ENCODE results near the gene TOR1AIP2. TPM values are rescaled to one million over a fixed set of nuclear protein-coding genes. Genes with fewer than 3 reads are reported as not detected.

TOR1AIP2 gene
- total RNA-seq, 1 experiment from 2014 or later = 121 TPM

DNA sequence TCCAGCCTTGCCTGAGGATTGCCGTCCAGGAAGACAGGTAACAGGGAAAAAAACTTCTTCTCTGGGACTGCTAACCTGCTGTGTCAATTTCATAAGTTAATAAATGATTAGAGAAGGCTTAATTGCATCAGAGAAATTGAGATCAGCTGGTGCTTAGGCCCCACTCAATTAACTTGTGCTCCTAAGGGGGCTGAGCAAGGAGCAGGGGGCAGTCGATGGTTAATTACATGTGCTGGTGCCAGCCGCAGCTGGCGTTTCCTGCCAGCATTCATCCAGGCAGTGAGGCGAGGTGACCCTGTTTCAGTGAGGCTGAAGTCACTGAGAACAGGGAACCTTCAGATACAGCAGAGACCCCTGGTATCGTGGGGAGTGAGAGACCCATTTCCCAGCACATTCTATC, 74.5 kb downstream of the TOR1AIP2 start:
- BruUV-seq (replicated peaks) = no TSS peak
- H3K27me3 Mint-ChIP-seq (ENCODE audit: unreplicated experiment) = peaks cover 87% of the 10 kb centered on the region
- TF ChIP-seq, protein P1, sequence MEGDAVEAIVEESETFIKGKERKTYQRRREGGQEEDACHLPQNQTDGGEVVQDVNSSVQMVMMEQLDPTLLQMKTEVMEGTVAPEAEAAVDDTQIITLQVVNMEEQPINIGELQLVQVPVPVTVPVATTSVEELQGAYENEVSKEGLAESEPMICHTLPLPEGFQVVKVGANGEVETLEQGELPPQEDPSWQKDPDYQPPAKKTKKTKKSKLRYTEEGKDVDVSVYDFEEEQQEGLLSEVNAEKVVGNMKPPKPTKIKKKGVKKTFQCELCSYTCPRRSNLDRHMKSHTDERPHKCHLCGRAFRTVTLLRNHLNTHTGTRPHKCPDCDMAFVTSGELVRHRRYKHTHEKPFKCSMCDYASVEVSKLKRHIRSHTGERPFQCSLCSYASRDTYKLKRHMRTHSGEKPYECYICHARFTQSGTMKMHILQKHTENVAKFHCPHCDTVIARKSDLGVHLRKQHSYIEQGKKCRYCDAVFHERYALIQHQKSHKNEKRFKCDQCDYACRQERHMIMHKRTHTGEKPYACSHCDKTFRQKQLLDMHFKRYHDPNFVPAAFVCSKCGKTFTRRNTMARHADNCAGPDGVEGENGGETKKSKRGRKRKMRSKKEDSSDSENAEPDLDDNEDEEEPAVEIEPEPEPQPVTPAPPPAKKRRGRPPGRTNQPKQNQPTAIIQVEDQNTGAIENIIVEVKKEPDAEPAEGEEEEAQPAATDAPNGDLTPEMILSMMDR (IDR thresholded peaks at IDR 0.05; ENCODE audit: unreplicated experiment) = no peak
- no peak overlapping the region for H3K4me3 Mint-ChIP-seq (ENCODE audit: low read depth, unreplicated experiment)
- CTCF ChIA-PET = interaction anchor here (1.0 to 1.4 kb wide), 2 partner anchors 12 to 37 kb away, joined by 3 to 4 read pairs; no protein-coding TSS in a partner anchor
- DNase-seq = no peak
- H3K36me3 Mint-ChIP-seq (ENCODE audit: insufficient read depth, unreplicated experiment) = no peaks in the 10 kb centered on the region
- no peaks in the 10 kb centered on the region for H3K9me3 Mint-ChIP-seq (ENCODE audit: low read depth, unreplicated experiment)
- intact Hi-C loops (cut with micrococcal nuclease; ENCODE audit: unreplicated experiment) = no loop called here
- H3K27ac Mint-ChIP-seq (ENCODE audit: unreplicated experiment) = no peak overlapping the region
- H3K4me1 Mint-ChIP-seq (ENCODE audit: low read depth, unreplicated experiment) = no peaks in the 10 kb centered on the region

DNA sequence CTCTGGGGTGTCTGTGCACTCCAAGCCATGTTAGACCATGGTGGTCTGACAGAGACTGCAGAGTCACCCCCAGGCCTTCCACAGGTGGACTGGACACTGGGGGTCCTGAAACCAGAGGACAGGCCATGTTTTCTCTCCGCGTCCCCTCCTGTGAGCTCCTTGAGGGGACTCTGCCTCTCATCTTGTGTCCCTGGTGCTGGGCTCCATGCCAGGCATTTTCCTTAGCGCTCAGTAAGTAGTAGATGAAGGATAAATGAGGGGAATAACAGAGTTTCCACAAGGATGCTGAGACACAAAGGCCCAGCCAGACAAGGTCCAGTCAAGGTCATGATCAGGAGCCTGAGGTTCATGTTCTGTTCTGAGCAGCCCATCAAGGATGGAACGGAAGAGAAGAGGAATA, 77.1 kb downstream of the TOR1AIP2 start:
- Mint-ChIP-seq H3K27ac (ENCODE audit: unreplicated experiment) (no peak overlapping the region), H3K4me1 (ENCODE audit: low read depth, unreplicated experiment) (no peaks in the 10 kb centered on the region), H3K36me3 (ENCODE audit: insufficient read depth, unreplicated experiment) (no peaks in the 10 kb centered on the region), H3K27me3 (ENCODE audit: unreplicated experiment) (peaks cover 96% of the 10 kb centered on the region), H3K4me3 (ENCODE audit: low read depth, unreplicated experiment) (no peak overlapping the region), H3K9me3 (ENCODE audit: low read depth, unreplicated experiment) (no peaks in the 10 kb centered on the region)
- CTCF ChIA-PET = interaction anchor here (2.3 kb wide), 1 partner anchor 9 kb away, joined by 9 read pairs; no protein-coding TSS in a partner anchor
- no peak for DNase-seq
- TF ChIP-seq, protein P1 (IDR thresholded peaks at IDR 0.05; ENCODE audit: unreplicated experiment) = no peak
- BruUV-seq (replicated peaks) = no TSS peak
- intact Hi-C loops (cut with micrococcal nuclease; ENCODE audit: unreplicated experiment) = no loop called here

DNA sequence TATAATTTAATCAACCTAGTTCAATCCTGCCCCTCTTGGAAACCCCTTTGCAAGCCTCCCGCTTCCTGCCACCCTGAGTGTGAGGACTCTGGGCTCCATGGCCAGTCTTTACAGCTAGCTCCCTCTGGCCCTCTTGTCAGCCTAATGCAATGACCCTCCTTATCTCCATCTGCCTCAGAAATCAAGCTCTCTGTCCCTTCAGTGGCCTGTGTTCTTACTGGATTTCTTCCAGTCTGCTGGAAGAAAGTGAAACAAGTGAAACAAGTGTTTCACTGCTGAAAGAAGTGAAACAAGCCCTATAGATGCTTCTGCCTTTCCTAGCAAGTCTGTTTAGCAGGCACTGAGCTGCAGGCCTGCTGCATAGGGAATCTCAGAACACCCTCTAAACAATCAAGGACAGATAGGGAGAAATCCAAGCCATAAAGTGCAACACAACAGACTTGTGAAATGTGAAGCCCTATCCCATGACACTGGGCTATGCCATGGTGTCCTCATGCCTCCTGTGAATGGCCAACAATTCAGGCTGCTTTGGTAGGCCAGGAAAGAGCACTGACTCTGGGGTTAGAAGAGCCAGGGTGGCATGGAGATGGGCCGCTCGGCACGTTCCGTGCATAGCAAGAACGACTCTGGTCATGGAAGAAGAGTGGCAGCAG, 78.6 kb downstream of the TOR1AIP2 start:
- no peaks in the 10 kb centered on the region for H3K4me1 Mint-ChIP-seq (ENCODE audit: low read depth, unreplicated experiment)
- CTCF ChIA-PET = interaction anchor here (1.6 kb wide), 1 partner anchor 11 kb away, joined by 13 read pairs; no protein-coding TSS in a partner anchor

DNA sequence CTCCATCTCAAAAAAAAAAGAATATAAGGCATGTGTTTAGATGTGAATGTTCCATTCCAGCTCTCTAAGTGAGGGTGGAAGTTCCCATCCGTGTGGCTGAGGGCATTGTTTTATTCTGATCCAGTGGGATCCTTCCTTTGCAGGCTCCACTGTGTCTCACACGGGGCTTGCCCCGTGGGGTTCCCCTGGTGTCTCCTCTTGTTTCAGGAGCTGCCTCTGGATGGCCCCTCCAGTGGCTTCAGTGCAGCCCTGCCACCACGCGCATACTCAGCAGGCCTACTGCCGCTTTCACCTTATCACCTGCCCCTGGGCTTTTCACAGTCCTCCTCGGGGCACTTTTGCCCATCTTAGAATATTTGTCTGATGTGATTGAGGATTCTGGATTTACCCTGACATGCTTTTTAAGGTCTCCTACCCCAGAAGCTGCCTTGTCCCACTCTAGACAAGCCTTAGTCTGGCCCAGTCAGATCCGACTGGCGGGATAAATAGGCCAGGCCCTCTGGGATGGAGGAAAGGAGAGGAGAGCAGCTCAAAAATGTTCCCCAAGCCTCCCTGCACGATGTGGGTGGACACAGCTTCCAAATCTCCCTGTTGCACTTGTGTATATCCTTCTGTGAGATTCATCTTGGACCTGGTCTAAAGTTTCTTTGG, 79.3 kb downstream of the TOR1AIP2 start:
- no peak for DNase-seq
- no peaks in the 10 kb centered on the region for H3K9me3 Mint-ChIP-seq (ENCODE audit: low read depth, unreplicated experiment)
- no peak overlapping the region for H3K27ac Mint-ChIP-seq (ENCODE audit: unreplicated experiment)
- intact Hi-C loops (cut with micrococcal nuclease; ENCODE audit: unreplicated experiment) = no loop called here
- H3K4me3 Mint-ChIP-seq (ENCODE audit: low read depth, unreplicated experiment) = no peak overlapping the region
- TF ChIP-seq, protein P1 (IDR thresholded peaks at IDR 0.05; ENCODE audit: unreplicated experiment) = no peak
- CTCF ChIA-PET = interaction anchor here (1.6 to 2.7 kb wide), 2 partner anchors 11 to 15 kb away, joined by 8 to 13 read pairs; no protein-coding TSS in a partner anchor
- BruUV-seq (replicated peaks) = no TSS peak
- no peaks in the 10 kb centered on the region for H3K4me1 Mint-ChIP-seq (ENCODE audit: low read depth, unreplicated experiment)
- no peaks in the 10 kb centered on the region for H3K36me3 Mint-ChIP-seq (ENCODE audit: insufficient read depth, unreplicated experiment)
- peaks cover 95% of the 10 kb centered on the region for H3K27me3 Mint-ChIP-seq (ENCODE audit: unreplicated experiment)

More for the DNA sequence above, 78.6 kb downstream of the TOR1AIP2 start:
- H3K27me3 Mint-ChIP-seq (ENCODE audit: unreplicated experiment) = peaks cover 96% of the 10 kb centered on the region
- no peak for DNase-seq
- intact Hi-C loops (cut with micrococcal nuclease; ENCODE audit: unreplicated experiment) = no loop called here
- no TSS peak for BruUV-seq (replicated peaks)
- H3K9me3 Mint-ChIP-seq (ENCODE audit: low read depth, unreplicated experiment) = no peaks in the 10 kb centered on the region
- H3K36me3 Mint-ChIP-seq (ENCODE audit: insufficient read depth, unreplicated experiment) = no peaks in the 10 kb centered on the region
- no peak overlapping the region for H3K27ac Mint-ChIP-seq (ENCODE audit: unreplicated experiment)
- no peak overlapping the region for H3K4me3 Mint-ChIP-seq (ENCODE audit: low read depth, unreplicated experiment)
- TF ChIP-seq, protein P1 (IDR thresholded peaks at IDR 0.05; ENCODE audit: unreplicated experiment) = no peak

Measured in Calu3 (cell line).